A549 (cell line): ENCODE measurements around the gene AURKB.

Source experiments
- CBX8 ChIP-seq: fragments of 200-600 bp; sonication (generic); IDR thresholded peaks from 2 replicates; pipeline ENCODE4 v1.6.1; 2016
- CEBPB ChIP-seq, 2 experiments: fragments of >200 bp in 1 of 2; sonication (Bioruptor Twin) in 1 of 2; formaldehyde crosslinking in 1 of 2; IDR thresholded peaks; 2 replicates each; pipeline ENCODE4 v1.6.1; 2012 to 2016
- CTCF ChIP-seq: fragments of >200 bp; sonication (Bioruptor Twin); formaldehyde crosslinking; IDR thresholded peaks from 3 replicates; pipeline ENCODE4 v1.5.1; 2016
- EP300 ChIP-seq, 2 experiments: fragments of >200 bp; sonication (Bioruptor Twin); formaldehyde crosslinking; IDR thresholded peaks; 2 replicates in 1 of 2; 3 replicates in 1 of 2; pipeline ENCODE4 v1.6.1; 2016 to 2017
- HEYL ChIP-seq: fragments of 250-450 bp; sonication (Bioruptor Pico); IDR thresholded peaks from 2 replicates; pipeline ENCODE4 v1.8.0; 2021; ENCODE audit warnings: mild to moderate bottlenecking, moderate library complexity
- JUNB ChIP-seq: fragments of >200 bp; sonication (Bioruptor Twin); formaldehyde crosslinking; IDR thresholded peaks from 2 replicates; pipeline ENCODE4 v1.6.1; 2016
- KDM1A ChIP-seq: fragments of 200-600 bp; sonication (generic); IDR thresholded peaks from 2 replicates; pipeline ENCODE4 v1.6.1; 2016; ENCODE audit warnings: low read depth, mild to moderate bottlenecking
- KDM5A ChIP-seq: fragments of 200-600 bp; sonication (generic); IDR thresholded peaks from 2 replicates; pipeline ENCODE4 v1.6.1; 2016; ENCODE audit warnings: antibody characterized with exemption, mild to moderate bottlenecking
- POLR2A ChIP-seq: IDR thresholded peaks from 2 replicates; pipeline ENCODE4 v1.6.1; 2012; ENCODE audit warnings: mild to moderate bottlenecking, low read length
- RAD21 ChIP-seq, 2 experiments: fragments of >200 bp in 1 of 2; sonication (Bioruptor Twin) in 1 of 2; formaldehyde crosslinking in 1 of 2; IDR thresholded peaks in 1 of 2; conservative IDR thresholded peaks in 1 of 2; 2 replicates in 1 of 2; 3 replicates in 1 of 2; pipeline ENCODE4 v1.6.1; 2012 to 2018; ENCODE audit warnings: inconsistent platforms in 1 of 2
- REST ChIP-seq: fragments of 200-600 bp; sonication (generic); IDR thresholded peaks from 2 replicates; pipeline ENCODE4 v1.6.1; 2016; ENCODE audit warnings: antibody characterized with exemption, mild to moderate bottlenecking, moderate library complexity
- SMC3 ChIP-seq: fragments of >200 bp; sonication (Bioruptor Twin); formaldehyde crosslinking; IDR thresholded peaks from 3 replicates; pipeline ENCODE4 v1.6.1; 2018; ENCODE audit warnings: inconsistent platforms
- TF ChIP-seq, protein P1 (sequence below): IDR thresholded peaks from 2 replicates; pipeline ENCODE4 v1.6.1; 2012

DNA sequence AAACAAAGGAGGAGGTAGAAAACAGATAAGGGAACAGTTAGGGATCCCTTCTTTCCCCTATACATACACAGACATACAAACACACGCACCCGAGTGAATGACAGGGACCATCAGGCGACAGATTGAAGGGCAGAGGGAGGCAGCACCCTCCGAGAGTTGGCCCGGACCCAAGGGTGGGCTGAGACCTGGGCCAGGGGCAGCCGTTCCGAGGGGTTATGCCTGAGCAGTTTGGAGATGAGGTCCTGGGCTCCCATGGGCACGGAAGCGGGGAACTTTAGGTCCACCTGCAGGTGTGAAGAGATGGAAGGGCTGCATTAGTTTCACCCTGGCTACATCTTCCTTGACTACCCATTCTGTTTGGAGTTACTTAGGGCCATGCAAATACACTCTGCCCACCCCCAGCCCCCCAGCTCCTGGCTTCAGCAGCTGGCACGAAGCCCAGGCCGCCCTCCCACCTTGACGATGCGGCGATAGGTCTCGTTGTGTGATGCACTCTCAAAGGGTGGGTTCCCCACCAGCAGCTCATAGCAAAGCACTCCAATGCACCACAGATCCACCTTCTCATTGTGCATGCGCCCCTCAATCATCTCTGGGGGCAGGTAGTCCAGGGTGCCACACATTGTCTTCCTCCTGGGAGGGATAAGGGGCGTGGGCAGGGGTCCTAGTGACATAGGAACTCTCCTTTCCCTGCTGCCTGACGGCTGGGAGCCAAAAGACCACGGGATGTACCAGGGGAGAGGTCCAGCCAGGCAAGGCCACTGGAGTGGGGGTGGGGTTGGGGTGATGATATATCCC, 5.4 kb downstream of the AURKB start:
- TF ChIP-seq CTCF = no peak
- TF ChIP-seq EP300 (IDR thresholded peaks at IDR 0.05) = no peak
- no peak for TF ChIP-seq REST
- no peak for TF ChIP-seq KDM5A
- TF ChIP-seq, protein P1, sequence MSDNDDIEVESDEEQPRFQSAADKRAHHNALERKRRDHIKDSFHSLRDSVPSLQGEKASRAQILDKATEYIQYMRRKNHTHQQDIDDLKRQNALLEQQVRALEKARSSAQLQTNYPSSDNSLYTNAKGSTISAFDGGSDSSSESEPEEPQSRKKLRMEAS = no peak
- no peak for TF ChIP-seq RAD21 (conservative IDR thresholded peaks at IDR 0.05 in 1 of 2, IDR thresholded peaks at IDR 0.05 in 1 of 2)
- TF ChIP-seq KDM1A = no peak
- TF ChIP-seq CEBPB (IDR thresholded peaks at IDR 0.05) = no peak
- TF ChIP-seq HEYL = no peak
- TF ChIP-seq CBX8 = no peak
- TF ChIP-seq SMC3 = no peak
- no peak for TF ChIP-seq JUNB
- no peak for TF ChIP-seq POLR2A
